GM19455 (cell line): ENCODE results near the gene IL34.
"Not testable (repeated sequence)": the region's sequence is repeated elsewhere in the genome, so short reads cannot be mapped to it uniquely, and the experiment has no call there.

Experiments
- ATAC-seq: cut with Tn5 transposase; IDR thresholded peaks from one replicate; pipeline ENCODE4 v1.9.1; 2021; ENCODE audit not compliant: unreplicated experiment

The IL34 gene

DNA sequence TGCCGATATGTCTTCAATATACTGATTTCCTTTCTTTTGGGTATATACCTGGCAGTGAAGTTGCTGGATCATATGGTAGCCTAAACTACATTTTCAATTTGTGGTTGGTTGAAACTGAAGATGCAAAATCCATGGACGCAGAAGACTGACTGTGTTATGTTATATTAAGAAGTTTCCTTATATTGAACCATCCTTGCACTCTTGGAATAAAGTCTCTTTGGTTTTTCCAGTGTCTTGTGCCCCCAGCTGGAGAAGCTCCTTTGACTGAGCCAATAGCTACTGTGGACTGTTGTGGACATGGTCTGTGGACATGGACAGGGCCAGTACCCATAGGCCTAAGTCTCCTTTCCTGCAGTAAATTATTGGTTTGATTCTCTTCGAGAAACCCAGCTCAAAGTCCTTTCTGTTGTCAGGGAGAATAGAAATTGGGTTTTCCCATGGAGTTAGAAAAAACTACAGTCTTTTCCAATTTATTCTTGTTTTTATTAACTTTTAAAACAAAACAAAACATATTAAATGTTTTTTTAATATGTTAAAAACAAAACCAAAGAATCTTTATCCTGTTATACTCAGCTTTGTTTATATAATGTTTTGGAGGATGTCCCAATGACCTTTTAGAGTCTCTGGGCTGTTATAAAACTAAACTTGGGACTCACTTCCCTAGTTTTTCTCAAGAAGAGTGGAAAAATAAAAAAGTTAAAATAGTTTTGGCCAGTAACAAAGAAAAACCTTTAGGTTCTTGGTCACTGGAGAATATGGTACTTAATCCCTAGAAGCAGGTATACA, 15.2 kb upstream of the IL34 start:
- no peak for ATAC-seq

DNA sequence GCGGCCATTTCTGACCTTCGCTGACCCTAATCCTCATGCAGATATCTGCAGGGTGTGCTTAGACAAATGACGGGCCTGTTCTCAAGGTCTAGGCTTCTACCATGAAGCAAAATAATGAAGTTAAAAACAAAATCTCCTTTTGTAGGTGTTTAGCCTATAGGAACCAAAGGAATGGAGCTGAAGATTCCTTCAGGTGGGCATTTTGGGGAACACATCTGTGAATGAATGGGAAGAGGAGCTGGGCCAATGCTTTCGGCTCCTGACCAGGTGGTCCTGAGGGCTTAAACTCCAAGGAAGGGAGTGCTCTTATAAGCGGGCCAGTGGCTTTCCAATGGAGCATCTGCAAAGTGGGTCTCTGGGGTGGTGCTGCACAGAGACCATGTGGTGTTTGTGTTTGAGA, 14.1 kb upstream of the IL34 start:
- no peak for ATAC-seq

DNA sequence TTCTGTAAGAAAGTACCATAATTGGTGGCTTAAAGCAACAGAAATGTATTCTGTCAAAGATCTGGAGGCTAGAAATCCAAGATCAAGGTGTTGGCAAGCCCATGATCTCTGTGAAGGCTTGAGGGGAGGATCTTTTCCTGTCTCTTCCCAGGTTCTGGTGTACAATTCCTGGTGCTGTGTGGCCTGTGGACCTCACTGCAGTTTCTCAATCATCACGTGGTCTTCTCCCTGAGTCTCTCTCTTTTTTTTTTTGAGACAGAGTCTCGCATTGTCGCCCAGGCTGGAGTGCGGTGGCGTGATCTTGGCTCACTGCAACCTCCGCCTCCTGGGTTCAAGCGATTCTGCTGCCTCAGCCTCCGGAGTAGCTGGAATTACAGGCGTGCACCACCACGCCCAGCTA, 12.7 kb upstream of the IL34 start:
- ATAC-seq, result not testable (repeated sequence)

DNA sequence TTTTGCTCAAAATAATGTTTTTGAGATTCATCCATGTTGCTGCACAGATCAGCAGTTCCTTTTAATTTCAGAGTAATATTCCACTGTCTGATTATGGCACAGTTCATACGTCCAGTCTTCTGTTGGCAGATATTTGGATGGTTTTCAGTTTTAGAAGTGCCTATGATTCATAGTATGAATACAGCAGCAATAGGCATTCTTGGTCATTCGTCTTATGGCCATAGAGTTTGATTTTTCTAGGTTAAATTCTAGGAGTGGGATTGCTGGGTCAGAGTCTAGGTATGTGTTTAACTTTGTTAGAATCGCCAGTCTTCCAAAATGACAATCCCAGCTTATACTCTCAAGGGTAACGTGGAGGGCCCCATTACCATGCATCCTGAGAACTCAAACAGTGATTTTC, 11.5 kb upstream of the IL34 start:
- ATAC-seq, result no peak

DNA sequence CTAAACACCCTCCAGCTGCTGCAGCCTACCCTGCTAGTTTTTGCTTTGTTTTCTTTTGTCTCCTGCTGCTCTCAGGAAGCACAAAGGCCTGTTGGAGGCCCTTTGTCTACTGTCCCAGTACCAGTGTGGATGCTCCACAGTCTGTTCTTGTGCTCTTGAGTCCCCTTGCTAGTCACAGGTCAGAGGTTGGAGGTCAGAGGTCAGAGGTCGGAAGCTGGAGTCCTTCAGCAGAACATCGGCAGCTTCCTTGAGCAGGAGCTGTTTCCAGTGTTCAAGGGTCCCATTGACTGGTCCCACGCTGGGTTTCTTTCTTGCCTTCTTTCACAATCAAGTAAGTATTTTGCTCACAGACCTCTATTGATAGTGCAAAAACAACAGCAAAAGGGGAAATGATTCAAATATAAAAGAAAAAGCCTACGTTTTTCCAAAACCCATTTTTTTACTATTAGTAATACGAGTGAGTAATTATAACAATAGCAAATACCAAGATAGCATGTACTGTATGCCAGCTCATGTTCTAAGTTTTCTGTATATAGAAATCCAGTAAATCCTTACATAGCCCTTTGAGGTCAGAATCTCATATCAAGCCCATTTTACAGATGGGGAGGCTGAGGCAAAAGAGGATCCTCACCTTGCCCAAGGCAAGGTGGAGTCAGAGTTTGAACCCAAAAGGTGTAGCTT, 10.9 kb upstream of the IL34 start:
- ATAC-seq, result no peak

DNA sequence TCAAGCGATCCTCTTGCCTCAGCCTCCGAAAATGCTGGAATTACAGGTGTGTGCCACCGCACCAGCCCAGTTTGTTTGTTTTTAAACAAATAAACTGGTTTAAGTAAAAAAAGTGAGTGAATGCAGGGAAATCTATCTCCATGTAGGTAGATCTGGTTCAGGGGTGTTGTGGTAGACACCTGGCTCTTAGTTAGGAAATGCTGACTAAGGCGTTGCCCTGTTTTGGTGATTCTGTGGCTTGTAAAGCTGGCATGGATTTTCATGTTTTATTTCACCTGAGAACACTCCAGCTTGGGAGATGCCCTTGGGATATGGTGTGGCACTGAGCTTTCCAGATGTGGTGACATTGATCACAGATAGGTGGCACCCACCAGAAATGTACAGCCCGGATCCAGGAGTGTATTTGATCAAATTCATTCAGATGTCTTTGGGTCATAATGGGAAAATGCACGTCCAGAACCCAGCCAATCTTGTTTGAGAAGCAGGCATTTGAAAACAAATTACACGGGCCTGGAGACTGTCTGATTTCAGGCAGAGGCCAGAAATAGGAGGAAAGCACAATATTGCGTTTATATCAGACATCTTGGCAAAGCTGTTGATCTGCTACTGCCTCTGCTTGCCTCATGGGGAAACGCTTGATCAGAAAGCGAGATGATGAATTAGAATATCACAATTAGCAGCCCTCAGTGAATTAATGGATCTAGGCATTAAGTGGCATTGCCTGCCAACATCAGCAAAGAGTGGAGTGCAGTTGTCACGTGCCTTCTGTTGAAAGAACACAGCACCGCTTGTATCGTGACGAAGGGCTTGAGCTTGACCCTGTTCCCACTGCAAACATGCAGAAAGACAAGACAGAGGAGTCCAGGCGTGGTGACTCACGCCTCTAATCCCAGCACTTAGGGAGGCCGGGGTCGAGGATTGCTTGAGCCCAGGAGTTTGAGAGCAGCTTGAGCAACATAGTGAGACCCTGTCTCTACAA, 7.3 kb upstream of the IL34 start:
- ATAC-seq, result no peak

DNA sequence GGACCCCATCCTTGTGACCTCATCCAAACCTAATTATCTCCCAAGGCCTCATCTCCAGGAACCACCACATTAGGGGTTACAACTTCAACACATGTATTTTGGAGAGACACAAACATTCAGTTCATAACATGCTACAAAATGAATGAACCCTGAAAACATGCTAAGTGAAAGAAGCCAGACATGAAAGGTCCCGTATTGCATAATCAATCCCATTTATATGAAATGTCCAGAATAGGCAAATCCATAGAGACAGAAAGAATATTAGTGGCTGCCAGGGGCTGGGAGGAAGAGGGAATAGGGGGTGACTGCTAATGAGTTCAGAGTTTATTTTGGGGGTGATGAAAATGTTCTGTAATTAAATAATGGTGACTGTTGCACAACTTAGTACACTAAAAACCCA, 3.7 kb upstream of the IL34 start:
- ATAC-seq, result no peak

DNA sequence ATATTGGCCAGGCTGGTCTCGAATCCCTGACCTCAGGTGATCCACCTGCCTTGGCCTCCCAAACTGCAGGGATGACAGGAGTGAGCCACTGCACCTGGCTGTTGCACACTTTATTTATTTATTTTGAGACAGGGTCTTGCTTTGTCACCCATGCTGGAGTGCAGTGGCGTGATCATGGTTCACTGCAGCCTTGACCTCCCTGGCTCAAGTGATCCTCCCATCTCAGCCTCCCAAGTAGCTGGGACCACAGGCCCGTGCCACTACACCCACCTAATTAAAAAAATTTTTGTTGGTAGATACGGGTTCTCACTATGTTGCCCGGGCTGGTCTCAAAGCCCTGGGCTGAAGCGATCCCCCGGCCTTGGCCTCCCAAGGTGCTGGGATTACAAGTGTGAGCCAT, 3.1 kb upstream of the IL34 start:
- not testable (repeated sequence) for ATAC-seq

DNA sequence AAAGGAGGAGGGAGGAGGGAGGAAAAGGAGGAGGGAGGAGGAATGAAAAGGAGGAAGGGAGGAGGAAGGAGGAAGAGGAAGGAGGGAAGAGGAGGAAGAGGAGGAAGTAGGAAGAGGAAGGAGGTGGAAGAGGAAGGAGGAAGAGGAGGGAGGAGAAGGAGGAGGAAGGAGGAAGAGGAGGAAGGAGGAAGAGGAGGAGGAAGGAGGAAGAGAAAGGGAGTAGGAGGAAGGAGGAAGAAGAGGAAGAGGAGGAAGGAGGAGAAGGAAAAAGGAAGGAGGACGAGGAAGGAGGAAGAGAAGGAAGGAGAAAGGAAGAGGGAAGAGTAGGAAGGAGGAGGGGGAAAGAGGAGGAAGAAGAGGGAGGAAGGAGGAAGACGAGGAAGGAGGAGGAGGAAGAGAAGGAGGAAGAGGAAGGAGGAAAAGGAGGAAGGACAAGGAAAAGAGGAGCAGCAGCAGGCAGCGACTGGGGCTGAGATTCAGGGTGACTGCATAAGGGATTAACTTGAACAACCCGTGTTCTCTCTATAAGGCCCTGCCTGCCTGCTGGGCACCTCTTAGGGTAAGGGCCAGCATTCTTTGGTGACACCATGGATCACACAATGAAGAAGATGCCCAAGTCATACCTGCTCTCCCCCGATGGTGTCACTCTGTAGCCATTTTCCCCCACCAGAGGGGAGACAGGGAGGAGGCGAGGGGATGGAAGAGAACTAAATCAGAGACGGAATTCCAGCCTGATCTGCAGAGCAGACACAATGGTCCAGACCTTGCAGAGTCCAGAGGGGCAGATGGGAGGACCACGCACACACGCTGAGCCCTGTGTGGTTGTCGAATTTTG, 1.4 kb upstream of the IL34 start:
- no peak for ATAC-seq

DNA sequence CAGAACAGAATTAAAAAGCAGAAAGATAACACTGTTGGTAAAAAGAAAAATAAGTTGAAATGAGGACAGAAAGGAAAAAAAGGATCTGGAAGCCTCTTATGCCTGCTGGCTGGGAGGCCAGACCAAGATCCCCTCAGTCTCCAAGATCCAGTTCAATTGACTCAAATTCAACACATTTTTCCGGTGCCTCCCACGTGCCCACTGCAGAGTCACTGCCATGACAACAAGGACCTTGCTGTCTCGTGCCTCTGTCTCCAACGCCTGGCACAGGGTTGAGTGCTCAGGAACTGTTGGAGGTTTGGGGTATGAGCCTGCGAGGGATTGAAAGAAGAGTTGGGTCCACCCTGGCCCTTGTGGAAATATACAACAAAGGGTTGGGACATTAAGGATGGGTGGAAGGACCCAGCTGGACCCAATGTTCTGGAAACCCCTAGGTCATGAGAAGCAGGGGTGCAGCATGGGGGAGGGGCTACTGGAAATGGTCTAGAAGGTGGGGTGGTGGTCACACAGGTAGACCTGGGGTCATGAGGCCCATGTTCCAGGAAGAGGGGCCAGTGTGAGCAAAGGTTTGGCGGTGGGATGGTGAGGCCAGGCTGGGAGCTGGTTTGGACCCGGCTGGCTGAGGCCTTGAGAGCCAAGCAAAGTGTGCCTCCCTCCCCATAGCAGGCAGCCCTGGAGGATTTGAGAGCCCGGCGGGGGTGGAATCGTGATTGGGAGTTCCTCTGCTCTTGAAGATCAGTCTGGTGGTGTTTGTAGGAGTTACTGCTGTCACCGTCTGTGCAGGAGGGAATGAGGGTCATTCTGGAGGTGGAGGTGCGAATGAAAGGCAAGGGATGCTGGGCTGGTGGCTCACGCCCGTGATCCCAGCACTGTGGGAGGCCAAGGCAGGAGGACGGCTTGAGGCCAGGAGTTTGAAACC, 1.3 kb downstream of the IL34 start:
- no peak for ATAC-seq

DNA sequence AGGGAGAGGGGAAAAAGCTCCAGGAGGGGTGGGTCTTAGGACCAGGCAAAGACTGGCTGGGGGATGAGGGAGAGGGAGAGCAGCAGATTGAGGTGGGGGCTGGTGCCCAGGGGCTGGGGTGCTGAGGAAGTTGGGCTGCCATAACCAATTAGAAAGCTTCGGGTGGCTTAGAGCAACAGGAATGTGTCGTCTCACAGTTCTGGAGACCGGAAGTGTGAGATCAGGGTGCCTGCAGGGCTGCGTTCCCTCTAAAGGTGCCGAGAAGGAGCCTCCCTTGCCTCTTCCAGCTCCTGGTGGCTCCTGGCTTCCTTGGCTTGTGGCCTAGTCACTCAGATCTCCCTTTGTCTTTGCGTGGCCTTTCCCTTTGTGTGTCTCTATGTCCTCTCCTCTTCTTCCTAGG, 2.2 kb downstream of the IL34 start:
- no peak for ATAC-seq

DNA sequence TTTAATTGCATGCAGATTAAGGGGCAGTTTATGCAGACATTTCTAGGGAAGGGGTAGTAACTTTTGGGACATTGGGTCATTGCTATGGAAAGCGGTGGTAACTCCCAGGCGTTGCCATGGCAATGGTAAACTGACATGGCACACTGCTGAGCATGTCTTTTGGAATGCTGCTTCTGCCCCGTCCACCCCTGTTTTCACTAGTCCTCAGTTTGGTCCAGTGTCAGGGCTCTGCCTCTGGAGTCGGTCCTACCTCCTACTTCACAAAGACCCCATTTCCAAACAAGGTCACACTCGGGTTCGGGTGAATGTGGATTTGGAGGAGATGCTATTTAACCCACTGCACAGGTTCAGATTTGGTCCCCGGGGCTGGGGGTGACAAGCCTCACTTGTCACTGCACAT, 2.9 kb downstream of the IL34 start:
- ATAC-seq, result no peak

DNA sequence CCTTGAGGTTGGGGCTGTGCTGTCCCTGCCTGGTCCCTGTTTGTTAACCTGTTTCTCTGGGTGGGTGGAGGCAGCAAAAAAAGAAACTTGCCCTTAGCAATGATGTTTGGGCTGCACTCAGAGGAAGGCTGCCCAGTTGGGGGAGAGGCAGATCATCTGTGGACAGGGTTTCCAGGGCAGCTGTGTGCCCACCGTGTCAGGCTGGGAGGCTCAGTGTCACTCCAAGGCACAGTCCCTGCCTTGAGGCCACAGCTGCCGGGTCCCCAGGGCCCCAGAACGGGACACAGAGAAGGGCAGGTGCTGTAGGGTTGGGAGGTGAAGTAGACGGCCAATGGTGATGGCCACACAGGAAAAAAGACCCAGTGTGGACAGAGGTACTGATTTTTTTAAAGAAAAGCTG, 3.9 kb downstream of the IL34 start:
- no peak for ATAC-seq

DNA sequence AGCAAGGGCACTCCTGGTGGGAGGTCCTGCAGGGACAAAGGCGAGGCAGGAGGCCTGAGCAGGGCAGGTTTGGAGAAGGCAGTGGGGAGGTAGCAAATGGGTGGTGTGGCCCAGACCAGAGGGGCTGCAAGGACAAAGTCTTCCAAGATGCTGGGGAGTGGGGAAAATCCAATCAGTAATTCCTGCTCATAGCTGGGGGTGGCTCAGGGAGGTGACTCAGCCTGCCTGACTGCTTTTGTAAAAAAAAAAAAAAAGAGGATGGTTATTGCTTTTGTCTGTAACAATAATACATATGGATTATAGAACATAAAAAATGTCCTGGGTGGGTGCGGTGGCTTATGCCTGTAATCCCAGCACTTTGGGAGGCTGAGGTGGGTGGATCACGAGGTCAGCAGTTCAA, 5.2 kb downstream of the IL34 start:
- no peak for ATAC-seq

DNA sequence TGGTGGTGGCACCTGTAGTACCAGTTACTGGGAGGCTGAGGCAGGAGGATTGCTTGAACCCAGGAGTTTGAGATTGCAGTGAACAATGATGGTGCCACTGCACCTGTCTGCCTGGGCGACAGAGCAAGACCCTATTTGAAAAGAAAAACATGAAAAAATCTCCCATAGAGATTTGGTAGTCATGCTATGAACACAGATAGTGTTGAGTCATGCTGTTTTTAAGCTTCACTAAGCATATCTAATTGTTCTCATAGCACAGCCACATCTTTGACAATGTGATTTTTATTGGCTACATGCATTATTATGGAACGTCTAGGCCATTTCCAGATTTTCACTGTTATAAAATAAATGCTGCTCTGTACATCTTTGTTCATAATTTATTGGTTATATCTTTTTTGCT, 6.0 kb downstream of the IL34 start:
- no peak for ATAC-seq

DNA sequence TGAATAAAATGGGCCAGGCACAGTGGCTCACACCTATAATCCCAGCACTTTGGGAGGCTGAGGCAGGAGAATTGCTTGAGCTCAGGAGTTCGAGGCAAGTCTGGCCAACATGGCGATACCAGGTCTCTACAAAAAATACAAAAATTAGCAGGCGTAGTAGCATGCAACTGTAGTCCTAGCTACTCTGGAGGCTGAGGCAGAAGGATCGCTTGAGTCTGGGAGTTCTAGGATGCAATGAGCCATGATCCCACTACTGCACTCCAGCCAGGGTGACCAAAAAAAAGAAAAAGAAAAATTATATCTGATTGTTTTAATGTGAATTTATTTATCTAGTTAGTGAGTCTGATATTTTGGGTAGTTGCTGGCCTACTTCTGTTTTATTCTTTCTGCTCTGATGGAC, 7.0 kb downstream of the IL34 start:
- no peak for ATAC-seq

DNA sequence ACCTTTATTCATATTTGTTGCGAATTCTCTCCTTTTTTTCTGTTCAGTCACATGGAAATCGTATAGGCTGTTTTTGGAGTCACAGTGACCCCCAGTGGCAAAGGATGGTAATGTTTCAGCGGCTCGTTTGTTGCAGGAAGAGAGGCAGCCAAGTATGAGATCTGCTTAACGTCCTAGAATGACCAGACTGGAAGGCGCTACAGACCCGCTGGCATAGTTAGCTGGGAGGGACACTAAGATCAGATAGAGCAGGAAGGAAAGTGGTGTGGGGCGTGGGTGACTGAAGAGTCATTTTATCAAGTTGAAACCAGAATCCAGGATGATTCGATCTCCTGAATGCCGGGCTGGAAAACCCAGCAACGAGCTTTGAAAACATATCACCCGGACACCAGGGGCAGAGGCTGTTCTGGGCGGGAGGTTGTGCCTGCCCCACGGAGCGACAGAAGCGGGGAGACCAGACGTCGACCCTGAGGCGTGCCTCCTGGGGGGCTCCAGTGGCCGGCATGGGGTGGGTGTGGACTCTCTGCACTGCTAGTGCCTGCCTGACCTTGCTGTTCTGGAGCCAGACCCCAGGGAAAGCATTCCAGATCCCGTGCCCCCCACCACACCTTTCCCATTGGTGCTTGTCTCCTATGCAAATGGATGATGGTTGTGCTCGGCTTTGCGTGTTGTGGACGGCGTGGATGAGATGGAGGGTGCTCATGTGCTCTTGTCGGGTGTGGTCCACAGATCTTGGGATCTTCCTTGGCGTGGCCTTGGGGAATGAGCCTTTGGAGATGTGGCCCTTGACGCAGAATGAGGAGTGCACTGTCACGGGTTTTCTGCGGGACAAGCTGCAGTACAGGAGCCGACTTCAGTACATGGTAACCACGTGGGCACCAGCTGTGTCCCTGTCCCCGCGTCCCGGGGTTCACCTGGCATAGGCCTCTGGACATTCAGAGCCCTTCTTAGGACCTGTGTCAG, 7.7 kb downstream of the IL34 start:
- no peak for ATAC-seq

DNA sequence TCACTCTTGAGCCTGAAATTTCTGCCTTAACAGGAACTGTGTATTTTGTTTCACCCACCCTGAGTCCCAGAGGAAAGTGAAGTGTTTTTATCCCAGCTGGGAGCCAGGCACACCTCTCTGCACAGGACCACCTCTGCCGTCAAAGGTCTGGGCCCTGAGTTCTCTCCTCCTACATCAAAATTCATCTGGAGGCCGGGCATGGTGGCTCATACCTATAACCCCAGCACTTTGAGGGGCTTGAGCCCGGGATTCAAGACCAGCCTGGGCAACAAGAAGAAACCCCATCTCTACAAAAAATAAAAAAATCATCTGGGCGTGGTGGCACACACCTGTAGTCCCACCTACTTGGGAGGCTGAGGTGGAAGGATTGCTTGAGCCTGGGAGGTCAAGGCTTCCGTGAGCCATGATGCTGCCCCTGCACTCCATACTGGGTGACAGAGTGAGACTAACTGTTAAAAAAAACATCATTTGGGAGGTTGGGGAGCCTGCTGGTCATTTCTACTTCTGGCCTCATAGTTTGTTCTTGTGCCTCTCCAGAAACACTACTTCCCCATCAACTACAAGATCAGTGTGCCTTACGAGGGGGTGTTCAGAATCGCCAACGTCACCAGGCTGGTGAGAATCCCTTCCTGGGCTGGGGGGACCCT, 9.8 kb downstream of the IL34 start:
- ATAC-seq, result no peak
